ENCODE measurements around the gene TTC19.

DNA sequence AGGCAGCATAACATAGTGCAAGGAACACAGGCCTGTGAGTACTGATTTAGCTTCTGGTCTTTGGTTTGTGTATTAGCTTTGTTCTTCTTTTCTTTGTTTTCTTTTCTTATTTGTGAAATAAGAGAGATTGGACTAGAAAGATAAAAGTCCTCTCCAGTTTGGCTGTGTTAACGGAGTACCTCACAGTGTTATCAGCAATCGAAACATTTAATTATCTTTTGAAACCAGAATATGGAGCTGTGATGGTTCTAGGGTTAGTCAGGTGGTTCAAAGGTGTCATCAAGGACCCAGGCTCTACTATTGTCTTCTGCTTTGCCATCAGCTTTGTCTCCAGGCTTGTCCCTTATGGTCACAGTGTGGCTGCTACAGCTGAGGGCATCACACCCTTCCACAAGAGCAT lies 29.1 kb upstream of the TTC19 start:
- TF ChIP-seq POLR2A (IDR thresholded peaks at IDR 0.05) (no peak), POLR2AphosphoS5 (IDR thresholded peaks at IDR 0.05) (no peak)
- TF ChIP-seq, protein P1, sequence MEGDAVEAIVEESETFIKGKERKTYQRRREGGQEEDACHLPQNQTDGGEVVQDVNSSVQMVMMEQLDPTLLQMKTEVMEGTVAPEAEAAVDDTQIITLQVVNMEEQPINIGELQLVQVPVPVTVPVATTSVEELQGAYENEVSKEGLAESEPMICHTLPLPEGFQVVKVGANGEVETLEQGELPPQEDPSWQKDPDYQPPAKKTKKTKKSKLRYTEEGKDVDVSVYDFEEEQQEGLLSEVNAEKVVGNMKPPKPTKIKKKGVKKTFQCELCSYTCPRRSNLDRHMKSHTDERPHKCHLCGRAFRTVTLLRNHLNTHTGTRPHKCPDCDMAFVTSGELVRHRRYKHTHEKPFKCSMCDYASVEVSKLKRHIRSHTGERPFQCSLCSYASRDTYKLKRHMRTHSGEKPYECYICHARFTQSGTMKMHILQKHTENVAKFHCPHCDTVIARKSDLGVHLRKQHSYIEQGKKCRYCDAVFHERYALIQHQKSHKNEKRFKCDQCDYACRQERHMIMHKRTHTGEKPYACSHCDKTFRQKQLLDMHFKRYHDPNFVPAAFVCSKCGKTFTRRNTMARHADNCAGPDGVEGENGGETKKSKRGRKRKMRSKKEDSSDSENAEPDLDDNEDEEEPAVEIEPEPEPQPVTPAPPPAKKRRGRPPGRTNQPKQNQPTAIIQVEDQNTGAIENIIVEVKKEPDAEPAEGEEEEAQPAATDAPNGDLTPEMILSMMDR (IDR thresholded peaks at IDR 0.05) = no peak

All from breast epithelium (tissue), 3 donors.